Stimulated activated CD4-positive, alpha-beta T cell treated with anti-CD3 and anti-CD28 coated beads, Interleukin-15, amount 100 ng/mL, for 24 hours (primary cell): ENCODE measurements around the gene MXRA7.

Experiments
- DNase-seq: peaks from one replicate; pipeline ENCODE4 v3.0.0-alpha.2; 2020

Gene MXRA7

GRCh38 chr17:76695059-76695831, 15.5 kb downstream of the MXRA7 start:
- no peak for DNase-seq

GRCh38 chr17:76691379-76692191, 19.2 kb downstream of the MXRA7 start:
- DNase-seq, result no peak

- DNase-seq, result no peak
These were observed 20.0 kb downstream of the MXRA7 start for GRCh38 chr17:76690596-76691280.

- DNase-seq, result no peak
These were observed 20.9 kb downstream of the MXRA7 start for GRCh38 chr17:76689859-76690258.

DNA sequence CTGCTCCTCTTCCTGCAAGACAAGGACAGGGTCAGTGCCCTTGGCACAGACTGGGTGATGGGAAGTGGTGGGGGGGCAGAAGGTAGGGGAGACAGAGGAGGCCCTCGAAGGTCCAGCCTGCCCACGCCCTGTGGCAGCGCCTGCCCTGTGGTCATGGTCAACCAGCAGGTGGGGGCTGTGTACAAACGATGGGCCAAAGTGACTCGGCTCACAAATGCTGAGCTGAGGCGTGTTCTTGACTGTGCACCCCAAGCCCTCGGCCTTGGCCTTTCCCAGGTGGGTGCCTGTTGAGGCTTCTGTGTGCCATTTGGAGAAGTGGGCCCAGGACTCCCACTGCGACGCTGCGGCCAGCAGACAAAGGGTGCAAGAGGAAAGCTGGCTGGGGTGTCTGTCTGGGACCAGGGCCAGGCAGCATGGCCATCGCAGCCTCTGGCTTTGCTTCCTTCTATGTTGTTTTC, 22.6 kb downstream of the MXRA7 start:
- no peak for DNase-seq

- no peak for DNase-seq
These were observed 23.2 kb downstream of the MXRA7 start for GRCh38 chr17:76687298-76688164.

DNA sequence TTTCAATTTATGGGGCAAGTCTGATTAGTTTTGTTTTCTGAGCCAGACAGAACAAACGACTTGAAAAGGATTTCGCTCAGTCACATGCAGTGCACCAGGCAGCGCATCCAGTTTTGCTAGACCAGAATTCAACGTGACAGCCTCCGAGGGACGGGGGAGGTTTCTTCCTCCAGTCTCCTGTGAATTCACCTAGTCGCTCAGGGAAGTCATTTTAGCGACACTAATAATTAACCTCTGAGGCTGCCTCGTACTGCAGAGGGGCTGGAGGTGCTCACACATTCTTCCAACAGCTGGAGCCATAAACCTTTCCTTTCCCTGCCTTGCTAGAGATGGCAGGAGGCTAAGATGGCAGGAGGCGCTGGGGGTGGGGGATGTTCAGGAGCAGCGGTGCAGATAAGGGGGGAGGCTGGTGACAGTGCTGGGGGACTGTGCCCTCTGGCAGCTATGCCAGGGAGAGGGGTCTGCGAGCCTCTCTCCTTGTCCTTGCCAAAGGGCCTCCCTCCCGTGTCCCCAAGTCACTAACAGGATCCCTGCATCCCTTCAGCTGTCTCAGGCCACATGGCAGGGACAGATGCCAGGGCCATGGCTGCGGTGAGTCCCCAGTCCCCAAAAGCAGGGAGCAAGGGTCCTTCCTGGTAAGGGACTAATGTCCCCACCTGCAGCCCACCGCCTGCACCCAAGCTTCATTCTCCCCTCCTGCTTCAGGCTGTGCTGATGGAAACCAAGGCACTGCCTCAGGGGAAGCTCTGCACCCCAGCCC, 24.0 kb downstream of the MXRA7 start:
- no peak for DNase-seq

- DNase-seq, result no peak
These were observed 24.9 kb downstream of the MXRA7 start for GRCh38 chr17:76685846-76686245.

GRCh38 chr17:76685366-76685765, 25.4 kb downstream of the MXRA7 start:
- DNase-seq, result no peak

- DNase-seq, result no peak
These were observed 26.0 kb downstream of the MXRA7 start for GRCh38 chr17:76684756-76685155.

DNA sequence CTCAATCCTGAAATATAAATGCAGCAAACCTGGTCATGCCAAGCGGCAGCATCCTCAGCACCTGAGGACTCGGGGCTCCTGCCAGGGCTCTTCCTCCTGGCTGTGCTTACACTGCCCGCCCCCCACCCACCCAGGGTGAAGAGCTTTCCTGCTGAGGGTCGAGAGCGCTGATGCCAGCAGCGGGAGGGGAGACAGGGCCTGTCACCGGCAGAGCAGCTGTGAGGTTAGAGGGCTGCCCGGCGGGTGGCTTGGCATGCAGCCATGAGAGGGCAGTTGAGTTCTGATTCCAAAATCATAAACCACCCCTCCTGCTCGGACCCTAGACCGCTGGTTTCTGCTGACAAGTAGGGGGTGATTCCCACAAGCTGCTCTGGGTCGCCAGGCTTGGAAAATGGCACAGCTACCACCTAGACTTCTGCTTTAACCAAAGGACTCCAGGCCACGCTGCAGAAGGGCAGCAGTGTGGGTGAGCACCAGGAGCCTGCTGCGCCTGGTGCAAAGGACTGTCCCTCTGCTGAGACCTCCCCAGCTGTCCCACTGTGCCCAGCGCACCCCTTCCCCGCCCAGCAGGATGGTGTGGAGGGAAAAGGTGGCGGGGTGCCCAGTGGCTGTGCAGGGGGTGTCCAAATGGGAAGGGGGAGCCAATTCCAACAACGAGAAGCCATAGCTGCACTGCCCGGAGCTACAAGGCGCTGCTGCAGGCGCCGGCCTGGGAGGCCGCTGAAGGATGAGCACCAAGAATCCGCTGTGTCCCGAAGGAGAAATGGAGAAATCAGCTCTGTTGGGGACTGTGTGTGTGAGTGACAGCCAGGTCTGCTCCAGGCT, 26.6 kb downstream of the MXRA7 start:
- DNase-seq, result no peak

DNA sequence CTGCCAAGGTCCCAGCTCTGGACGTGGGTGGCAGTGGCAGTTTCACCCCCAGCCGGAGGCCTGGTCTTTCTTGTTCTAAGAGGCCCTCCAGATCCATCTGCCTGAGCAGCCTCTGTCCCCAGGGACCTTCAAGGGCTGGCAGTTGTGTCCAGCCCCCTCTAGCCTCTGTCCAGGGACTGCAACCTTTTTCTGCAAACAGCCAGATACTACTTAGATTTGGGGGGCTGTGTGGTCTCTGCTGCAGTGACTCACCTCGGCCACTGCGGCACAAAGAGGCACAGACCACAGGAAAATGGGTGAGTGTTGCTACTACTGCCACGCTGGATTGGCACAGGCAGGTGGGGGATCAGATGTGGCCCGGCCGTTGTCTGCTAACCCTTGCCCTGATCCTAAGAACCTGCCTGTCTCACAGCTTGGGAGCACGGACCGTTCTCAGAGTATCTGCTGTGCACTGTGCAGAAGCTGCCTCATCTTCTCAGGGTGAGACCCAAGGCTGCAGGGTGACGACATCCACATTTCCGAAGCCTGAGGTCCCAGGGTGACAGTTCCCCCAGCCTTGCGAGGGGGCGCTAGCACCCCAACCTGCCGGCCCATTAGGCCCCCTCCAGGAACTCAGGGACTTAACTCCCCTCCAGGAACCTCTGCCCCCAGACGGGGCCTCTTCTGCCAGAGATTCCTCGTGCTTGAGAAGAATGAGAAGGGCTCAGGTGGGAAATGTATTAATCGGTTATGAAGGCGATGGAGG, 27.6 kb downstream of the MXRA7 start:
- DNase-seq, result no peak

DNA sequence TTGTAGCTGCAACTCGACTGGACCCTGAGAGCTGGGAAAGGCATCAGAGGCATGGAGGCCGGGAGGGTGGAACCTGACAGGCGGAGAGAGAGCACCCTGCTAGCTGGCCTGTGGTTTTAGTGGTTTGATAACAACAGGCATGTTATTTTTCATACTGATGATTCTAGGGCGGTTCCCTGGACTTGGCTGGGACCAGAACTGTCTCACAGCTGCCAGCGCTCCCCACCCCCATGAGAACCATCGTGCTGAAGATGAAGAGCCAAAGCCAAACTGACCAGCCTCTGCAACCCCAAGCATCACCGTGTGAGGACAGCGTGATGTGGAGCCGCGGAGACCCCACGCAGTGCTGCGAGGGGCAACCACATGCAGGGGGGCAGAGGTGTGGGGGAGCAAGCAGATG, 28.5 kb downstream of the MXRA7 start:
- no peak for DNase-seq

GRCh38 chr17:76681222-76682137, 29.3 kb downstream of the MXRA7 start:
- DNase-seq, result peak; percentile 76

DNA sequence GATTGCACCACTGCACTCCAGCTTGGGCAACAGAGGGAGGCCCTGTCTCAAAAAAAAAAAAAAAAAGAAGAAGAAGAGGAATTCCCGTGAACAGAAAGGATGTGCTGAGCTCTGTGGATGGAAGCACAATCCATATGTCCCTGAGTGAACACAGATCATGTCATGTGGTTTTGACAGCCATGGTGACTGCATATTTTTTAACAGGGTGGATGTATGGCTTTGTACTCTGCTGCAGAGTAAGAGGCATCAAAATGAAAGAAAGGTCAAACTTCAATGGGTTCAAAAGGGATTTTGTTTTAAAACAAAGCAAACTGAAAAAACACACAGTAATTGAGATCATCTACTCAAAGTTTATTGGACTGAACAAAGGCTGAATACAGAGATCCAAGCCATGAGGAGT, 31.5 kb downstream of the MXRA7 start:
- DNase-seq, result no peak

DNA sequence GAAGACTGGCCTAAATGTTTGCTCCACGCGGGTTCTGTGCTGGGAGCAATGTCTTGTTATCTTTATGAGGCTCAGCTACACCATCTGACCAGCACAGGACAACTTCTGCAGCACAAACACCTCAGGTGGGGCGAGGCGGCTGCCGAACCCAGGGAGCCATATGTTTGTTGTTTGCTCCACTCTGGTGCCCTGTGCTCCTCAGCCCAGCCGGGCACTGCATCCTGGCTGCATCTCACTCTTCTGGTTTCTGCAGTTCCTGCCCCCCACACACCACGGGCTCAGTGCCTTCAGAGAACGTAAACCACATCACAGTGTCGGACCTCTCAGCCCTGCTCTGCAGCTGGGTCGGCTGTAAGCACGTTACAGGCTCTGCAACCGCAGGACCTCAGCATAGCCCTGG, 32.4 kb downstream of the MXRA7 start:
- DNase-seq, result no peak

- no peak for DNase-seq
These were observed 33.4 kb downstream of the MXRA7 start for GRCh38 chr17:76677406-76677805.

DNA sequence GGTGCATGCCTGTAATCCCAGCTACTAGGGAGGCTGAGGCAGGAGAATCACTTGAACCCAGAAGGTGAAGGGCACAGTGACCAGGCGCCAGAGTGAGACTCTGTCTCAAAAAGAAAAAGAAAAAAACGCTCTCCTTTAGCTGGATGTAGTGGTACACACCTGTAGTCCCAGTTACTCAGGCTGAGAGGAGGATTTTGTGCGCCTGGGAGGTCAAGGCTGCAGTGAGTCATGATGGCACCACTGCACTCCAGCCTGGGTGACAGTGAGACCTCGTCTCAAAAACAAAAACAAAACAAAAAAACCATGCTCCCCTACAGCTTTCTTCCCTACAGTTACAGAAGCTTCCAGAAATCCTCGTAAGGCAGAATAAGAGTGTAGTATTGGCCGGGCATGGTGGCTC, 34.1 kb downstream of the MXRA7 start:
- no peak for DNase-seq

- DNase-seq, result no peak
These were observed 35.1 kb downstream of the MXRA7 start for GRCh38 chr17:76675648-76676047.
